PC-3 (cell line): ENCODE measurements around the gene A4GALT. TPM values are rescaled to one million over a fixed set of nuclear protein-coding genes. Genes with fewer than 3 reads are reported as not detected.
A peak's percentile ranks its signal among the peaks of the same experiment; 100 is the strongest.

Source experiments
- ATAC-seq: fragments of 200-7000 bp; cut with Tn5 transposase; 2 replicates; pipeline ENCODE4 v1.9.1; 2020; ENCODE audit warnings: mild to moderate bottlenecking, moderate library complexity
- BruUV-seq: library from RNA; stranded (reverse); fragments of 400-500 nt; replicated peaks from 2 replicates; lab custom pipeline; 2021; lab: Mats Ljungman, UMichigan
- CTCF ChIA-PET: fragments of 300-600 bp; sonication (Branson Sonifier 250); formaldehyde crosslinking; loops from one replicate; lab custom pipeline; 2022; ENCODE audit warnings: antibody characterized with exemption; lab: Charles Lee
- POLR2A ChIA-PET: fragments of 300-600 bp; sonication (Branson Sonifier 250); formaldehyde crosslinking; loops from one replicate; lab custom pipeline; 2022; ENCODE audit warnings: antibody characterized with exemption; ENCODE audit not compliant: unreplicated experiment; lab: Charles Lee
- DNase-seq: peaks from one replicate; pipeline ENCODE4 v3.0.0-alpha.2; 2015
- H2AFZ ChIP-seq: fragments of 300-600 bp; sonication (generic); 2 replicates; pipeline ENCODE4 v1.6.0; 2016; ENCODE audit warnings: antibody characterized with exemption, low read length
- H3F3A ChIP-seq: fragments of 300-600 bp; sonication (generic); one replicate; pipeline ENCODE4 v1.6.0; 2017; ENCODE audit warnings: antibody characterized with exemption, low read length, control low read depth, mild to moderate bottlenecking; ENCODE audit not compliant: unreplicated experiment
- H3K27ac ChIP-seq: fragments of 300-600 bp; sonication (generic); 2 replicates; pipeline ENCODE4 v1.5.1; 2016; ENCODE audit warnings: mild to moderate bottlenecking, low read length
- H3K27me3 ChIP-seq: fragments of 300-600 bp; sonication (generic); 2 replicates; pipeline ENCODE4 v1.6.1; 2016; ENCODE audit warnings: low read length, mixed read lengths
- H3K36me3 ChIP-seq: fragments of 300-600 bp; sonication (generic); 2 replicates; pipeline ENCODE4 v1.6.1; 2016; ENCODE audit warnings: low read depth, mixed run types, low read length, mixed read lengths
- H3K4me1 ChIP-seq: fragments of 300-600 bp; sonication (generic); 2 replicates; pipeline ENCODE4 v1.5.1; 2016; ENCODE audit warnings: low read length; ENCODE audit not compliant: insufficient read depth
- H3K4me2 ChIP-seq: fragments of 300-600 bp; sonication (generic); 2 replicates; pipeline ENCODE4 v1.6.0; 2016; ENCODE audit warnings: low read length
- H3K4me3 ChIP-seq: fragments of 300-600 bp; sonication (generic); 2 replicates; pipeline ENCODE4 v1.5.1; 2016; ENCODE audit warnings: mild to moderate bottlenecking, low read length, mixed read lengths
- H3K79me2 ChIP-seq: fragments of 300-600 bp; sonication (generic); 2 replicates; pipeline ENCODE4 v1.6.1; 2017; ENCODE audit warnings: low read length, mixed read lengths
- H3K9ac ChIP-seq: fragments of 300-600 bp; sonication (generic); 2 replicates; pipeline ENCODE4 v1.6.0; 2016; ENCODE audit warnings: mild to moderate bottlenecking, low read length
- H3K9me2 ChIP-seq: fragments of 300-600 bp; sonication (generic); replicated peaks from 2 replicates; pipeline ENCODE4 v1.6.1; 2016; ENCODE audit warnings: mixed run types, low read length, mixed read lengths
- H3K9me3 ChIP-seq: fragments of 300-600 bp; sonication (generic); 2 replicates; pipeline ENCODE4 v1.6.1; 2016; ENCODE audit warnings: low read length, mixed read lengths
- H4K20me1 ChIP-seq: fragments of 300-600 bp; sonication (generic); 2 replicates; pipeline ENCODE4 v1.6.1; 2016; ENCODE audit warnings: low read length, mixed read lengths
- EZH2 ChIP-seq: fragments of 300-600 bp; sonication (generic); IDR thresholded peaks from one replicate; pipeline ENCODE4 v1.6.1; 2017; ENCODE audit warnings: antibody characterized with exemption, mild to moderate bottlenecking, low read length; ENCODE audit not compliant: unreplicated experiment
- EZH2phosphoT487 ChIP-seq: fragments of 300-600 bp; sonication (generic); IDR thresholded peaks from 2 replicates; pipeline ENCODE4 v1.6.1; 2018; ENCODE audit warnings: mild to moderate bottlenecking, antibody characterized with exemption, low read length, borderline replicate concordance
- intact Hi-C: fragments of 100-400 bp; cut with micrococcal nuclease; formaldehyde crosslinking; loops from 2 replicates; pipeline ENCODE4 v1.9.0; 2023
- total RNA-seq: library from RNA; depleted of rRNA; stranded (reverse); fragments of >200 nt; gene quantifications from 2 replicates; pipeline ENCODE4 v1.2.3, GENCODE V29; 2014
- TF ChIP-seq, protein P1 (sequence below): fragments of 300-600 bp; sonication (generic); conservative IDR thresholded peaks from 2 replicates; pipeline ENCODE4 v1.5.1; 2017; ENCODE audit warnings: antibody characterized with exemption, low read depth, mild to moderate bottlenecking, low read length

A4GALT gene
- total RNA-seq, 1 experiment from 2014 or later: 3.2 TPM

DNA sequence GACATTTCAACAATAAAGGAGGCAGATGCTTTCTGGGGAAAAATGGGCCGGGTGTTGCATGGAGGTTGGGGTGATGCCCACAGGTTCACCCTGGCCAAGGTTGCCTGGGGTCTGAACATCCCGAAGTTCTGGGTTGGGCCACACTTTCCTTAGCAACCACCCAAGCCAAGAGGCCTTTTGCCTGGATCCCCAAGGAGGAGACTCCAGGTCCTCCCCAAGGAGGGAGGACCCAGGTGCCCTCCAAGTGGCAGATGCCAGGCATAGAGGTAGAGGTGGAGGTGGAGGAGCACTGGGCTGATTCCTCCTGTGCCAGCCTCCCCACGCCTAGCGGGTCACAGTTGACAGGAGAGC lies 72.7 kb downstream of the A4GALT start:
- Histone ChIP-seq H3K9ac (peak overlapping the region; percentile 89), H3K4me2 (peak overlapping the region; percentile 91), H3K4me1 (peaks cover 9% of the 10 kb centered on the region), H3K79me2 (peaks cover 55% of the 10 kb centered on the region), H3K9me3 (no peaks in the 10 kb centered on the region), H2AFZ (no peak overlapping the region), H3K27ac (no peak overlapping the region), H3F3A (no peaks in the 10 kb centered on the region), H3K27me3 (no peaks in the 10 kb centered on the region), H4K20me1 (peaks cover 7% of the 10 kb centered on the region; the same call in 1 of the 2 replicates), H3K9me2 (no peaks in the 10 kb centered on the region), H3K36me3 (no peaks in the 10 kb centered on the region), H3K4me3 (peak overlapping the region; percentile 98)
- ATAC-seq: no peak
- intact Hi-C loops: no loop called here
- no TSS peak for BruUV-seq
- CTCF ChIA-PET: no interaction called here
- POLR2A ChIA-PET: no interaction called here
- DNase-seq: no peak
- TF ChIP-seq, protein P1, sequence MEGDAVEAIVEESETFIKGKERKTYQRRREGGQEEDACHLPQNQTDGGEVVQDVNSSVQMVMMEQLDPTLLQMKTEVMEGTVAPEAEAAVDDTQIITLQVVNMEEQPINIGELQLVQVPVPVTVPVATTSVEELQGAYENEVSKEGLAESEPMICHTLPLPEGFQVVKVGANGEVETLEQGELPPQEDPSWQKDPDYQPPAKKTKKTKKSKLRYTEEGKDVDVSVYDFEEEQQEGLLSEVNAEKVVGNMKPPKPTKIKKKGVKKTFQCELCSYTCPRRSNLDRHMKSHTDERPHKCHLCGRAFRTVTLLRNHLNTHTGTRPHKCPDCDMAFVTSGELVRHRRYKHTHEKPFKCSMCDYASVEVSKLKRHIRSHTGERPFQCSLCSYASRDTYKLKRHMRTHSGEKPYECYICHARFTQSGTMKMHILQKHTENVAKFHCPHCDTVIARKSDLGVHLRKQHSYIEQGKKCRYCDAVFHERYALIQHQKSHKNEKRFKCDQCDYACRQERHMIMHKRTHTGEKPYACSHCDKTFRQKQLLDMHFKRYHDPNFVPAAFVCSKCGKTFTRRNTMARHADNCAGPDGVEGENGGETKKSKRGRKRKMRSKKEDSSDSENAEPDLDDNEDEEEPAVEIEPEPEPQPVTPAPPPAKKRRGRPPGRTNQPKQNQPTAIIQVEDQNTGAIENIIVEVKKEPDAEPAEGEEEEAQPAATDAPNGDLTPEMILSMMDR: no peak
- TF ChIP-seq EZH2: no peak

DNA sequence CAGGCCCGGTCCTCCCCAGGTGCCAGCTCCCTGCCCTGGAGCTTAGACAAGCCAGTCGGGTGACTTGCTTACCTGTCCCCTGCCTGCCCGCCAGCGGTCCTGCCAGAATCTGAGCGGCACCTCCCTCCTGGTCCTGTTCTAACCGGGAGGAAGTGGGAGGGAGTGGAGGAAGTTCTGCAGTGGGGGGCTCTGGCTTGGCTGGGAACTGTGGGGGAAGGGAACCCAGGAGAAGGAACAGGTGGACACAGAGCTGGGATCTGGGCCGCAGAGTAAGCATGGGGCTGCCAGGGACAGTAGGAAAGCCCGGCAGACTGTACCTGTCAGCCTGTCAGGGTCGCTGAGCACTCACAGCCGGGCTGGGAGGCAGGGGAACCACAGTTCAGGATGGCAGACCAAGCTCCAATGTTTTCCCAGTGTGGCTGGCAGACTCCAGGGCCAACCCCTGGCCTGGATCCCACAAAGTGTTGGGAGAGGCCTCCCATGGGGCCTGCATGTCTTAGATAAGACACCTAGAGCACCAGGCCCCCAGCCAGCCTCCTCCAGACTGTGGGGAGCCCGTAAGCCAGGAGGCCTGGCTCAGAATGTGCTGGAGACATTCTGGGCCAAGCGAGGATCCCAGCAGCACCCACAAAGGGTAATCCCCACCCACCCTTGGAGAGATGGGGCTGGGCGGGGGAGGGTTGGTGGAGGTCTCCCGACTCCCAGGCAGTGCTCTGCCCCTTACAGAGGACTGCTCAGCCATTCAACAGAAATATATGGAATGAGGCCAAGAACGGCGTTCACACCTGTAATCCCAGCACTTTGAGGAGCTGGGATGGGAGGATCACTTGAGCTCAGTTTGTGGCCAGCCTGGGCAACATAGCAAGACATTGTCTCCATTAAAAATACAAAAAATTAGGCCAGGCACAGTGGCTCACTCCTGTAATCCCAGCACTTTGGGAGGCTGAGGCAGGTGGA lies 73.8 kb downstream of the A4GALT start:
- no peaks in the 10 kb centered on the region for H3K9me3 ChIP-seq
- BruUV-seq: no TSS peak
- H3K27me3 ChIP-seq: no peaks in the 10 kb centered on the region
- H3K4me1 ChIP-seq: peaks cover 9% of the 10 kb centered on the region
- H3K4me3 ChIP-seq: no peak overlapping the region
- H3K27ac ChIP-seq: no peak overlapping the region
- intact Hi-C loops: no loop called here
- no peak overlapping the region for H3K4me2 ChIP-seq
- peaks cover 60% of the 10 kb centered on the region for H3K79me2 ChIP-seq
- H2AFZ ChIP-seq: no peak overlapping the region
- H3F3A ChIP-seq: no peaks in the 10 kb centered on the region
- ChIA-PET CTCF (interaction anchor here (0.6 kb wide), 1 partner anchor 11 kb away, joined by 5 read pairs; no protein-coding TSS in a partner anchor), POLR2A (interaction anchor here (0.5 kb wide), 1 partner anchor 34 kb away, joined by 3 read pairs; no protein-coding TSS in a partner anchor)
- ATAC-seq (no peak), DNase-seq (no peak)
- H3K36me3 ChIP-seq: no peaks in the 10 kb centered on the region
- peaks cover 7% of the 10 kb centered on the region; the same call in 1 of the 2 replicates for H4K20me1 ChIP-seq
- no peak for TF ChIP-seq EZH2
- TF ChIP-seq, protein P1: no peak
- TF ChIP-seq EZH2phosphoT487: no peak
- no peaks in the 10 kb centered on the region for H3K9me2 ChIP-seq
- H3K9ac ChIP-seq: no peak overlapping the region
